DOHH2 (cell line): ENCODE data around the gene SENP1.

Experiments
- H3F3A ChIP-seq: fragments of 200-600 bp; sonication (generic), shearing (Covaris generic); 2 replicates; pipeline ENCODE4 v1.6.0; 2016; ENCODE audit warnings: antibody characterized with exemption, mild to moderate bottlenecking; ENCODE audit not compliant: control insufficient read depth, insufficient read depth
- H3K27ac ChIP-seq: fragments of 200-600 bp; sonication (generic); 2 replicates; pipeline ENCODE4 v1.5.1; 2014; ENCODE audit warnings: low read depth, mild to moderate bottlenecking, low read length, moderate library complexity
- H3K27me3 ChIP-seq: fragments of 200-600 bp; sonication (generic); 2 replicates; pipeline ENCODE4 v1.6.1; 2014; ENCODE audit warnings: mild to moderate bottlenecking, low read length, mixed read lengths; ENCODE audit not compliant: control insufficient read depth
- H3K36me3 ChIP-seq: fragments of 200-600 bp; sonication (generic); 2 replicates; pipeline ENCODE4 v1.6.1; 2014; ENCODE audit warnings: mild to moderate bottlenecking, low read length, moderate library complexity, mixed read lengths; ENCODE audit not compliant: control insufficient read depth
- H3K4me1 ChIP-seq: fragments of 200-600 bp; sonication (generic); 2 replicates; pipeline ENCODE4 v1.6.1; 2014; ENCODE audit warnings: mild to moderate bottlenecking, low read length, mixed read lengths; ENCODE audit not compliant: control insufficient read depth
- H3K4me2 ChIP-seq: fragments of 200-600 bp; sonication (generic); 2 replicates; pipeline ENCODE4 v1.6.0; 2014; ENCODE audit warnings: mild to moderate bottlenecking, low read length, moderate library complexity
- H3K4me3 ChIP-seq: fragments of 200-600 bp; sonication (generic); 2 replicates; pipeline ENCODE4 v1.5.1; 2014; ENCODE audit warnings: mild to moderate bottlenecking, low read length, mixed read lengths
- H3K79me2 ChIP-seq: fragments of 200-600 bp; sonication (generic); 2 replicates; pipeline ENCODE4 v1.6.1; 2014; ENCODE audit warnings: mild to moderate bottlenecking, low read length, mixed read lengths; ENCODE audit not compliant: control insufficient read depth
- H3K9me2 ChIP-seq: fragments of 200-600 bp; sonication (generic); replicated peaks from 2 replicates; pipeline ENCODE4 v1.6.1; 2014; ENCODE audit warnings: mild to moderate bottlenecking, low read length, mixed read lengths; ENCODE audit not compliant: control insufficient read depth
- H3K9me3 ChIP-seq: fragments of 200-600 bp; sonication (generic); 2 replicates; pipeline ENCODE4 v1.6.1; 2014; ENCODE audit warnings: antibody characterized with exemption, low read length, mixed read lengths; ENCODE audit not compliant: control insufficient read depth, insufficient read depth
- H4K20me1 ChIP-seq: fragments of 200-600 bp; sonication (generic); 2 replicates; pipeline ENCODE4 v1.6.0; 2014; ENCODE audit warnings: low read depth, mild to moderate bottlenecking, antibody characterized with exemption, low read length, moderate library complexity; ENCODE audit not compliant: control insufficient read depth, insufficient read depth
- EZH2phosphoT487 ChIP-seq: fragments of 200-600 bp; sonication (generic); IDR thresholded peaks from 2 replicates; pipeline ENCODE4 v1.6.1; 2017; ENCODE audit warnings: borderline replicate concordance, mild to moderate bottlenecking, antibody characterized with exemption, low read length, moderate library complexity, mixed read lengths
- TF ChIP-seq, protein P1 (sequence below): fragments of 200-600 bp; sonication (generic); IDR thresholded peaks from one replicate; pipeline ENCODE4 v1.5.1; 2014; ENCODE audit warnings: antibody characterized with exemption, mild to moderate bottlenecking, low read depth, low read length; ENCODE audit not compliant: poor library complexity, severe bottlenecking

The SENP1 gene

DNA sequence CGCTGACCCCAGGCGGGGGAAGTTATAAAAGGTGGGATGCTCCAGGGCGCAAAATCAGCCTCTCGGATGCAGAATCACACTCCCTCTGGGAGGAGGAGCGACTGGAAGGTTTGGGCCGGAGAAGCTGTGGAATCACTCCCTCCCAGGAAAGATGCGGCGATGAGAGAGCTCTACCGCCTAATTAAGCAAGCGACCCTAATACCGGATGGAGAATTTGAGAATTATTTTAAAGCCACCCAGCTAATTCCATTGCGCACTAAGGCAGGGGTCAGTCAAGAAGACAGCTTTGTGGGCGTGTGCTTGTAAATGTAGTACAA lies 103.5 kb downstream of the SENP1 start:
- peaks cover 73% of the 10 kb centered on the region for H3K27me3 ChIP-seq
- no peak overlapping the region for H3K27ac ChIP-seq
- no peaks in the 10 kb centered on the region for H3K4me1 ChIP-seq

DNA sequence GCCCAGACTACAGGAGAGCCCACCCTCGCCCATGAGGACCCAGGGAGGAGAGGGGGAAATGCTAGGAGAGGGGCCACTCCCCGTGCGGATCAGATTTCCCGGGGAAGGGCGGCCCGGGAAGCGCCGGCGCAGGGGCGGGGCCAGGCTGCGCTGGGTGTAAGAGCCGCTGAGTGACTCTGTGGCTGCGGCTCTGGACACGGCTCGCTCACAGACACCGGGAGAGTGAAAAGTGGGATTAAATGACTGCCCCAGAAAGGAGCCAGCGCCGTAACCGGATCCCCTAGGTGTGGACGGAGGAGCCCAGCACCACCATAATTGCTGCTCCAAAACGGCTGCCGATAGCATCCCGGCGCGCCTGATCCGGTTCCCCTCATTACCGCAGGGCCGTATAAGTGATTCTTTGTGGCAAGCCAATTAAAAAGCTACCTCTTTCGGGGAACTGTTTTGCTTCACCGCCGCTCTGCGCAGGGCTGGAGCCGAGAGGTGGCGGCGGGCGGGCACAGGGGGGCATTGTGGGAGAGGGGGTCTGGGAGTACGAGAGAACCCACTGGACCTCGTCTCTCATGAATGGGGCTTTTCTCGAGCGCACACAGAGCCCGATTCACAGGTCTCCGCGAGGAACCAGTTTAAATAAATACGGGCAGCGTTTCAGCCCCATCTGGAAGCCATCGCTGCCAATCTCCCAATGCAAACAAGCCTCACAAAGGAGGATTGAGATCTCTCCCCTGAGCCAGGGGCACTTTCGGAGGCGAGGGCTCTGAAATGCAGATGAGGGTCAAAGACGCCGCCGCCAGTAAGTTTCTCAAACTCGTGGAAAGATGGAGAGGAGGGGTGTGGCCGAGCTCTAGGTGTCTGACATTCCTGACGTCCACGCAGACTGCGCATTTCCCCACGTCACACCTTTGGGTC lies 104.1 kb downstream of the SENP1 start:
- Histone ChIP-seq H3K4me3 (no peak overlapping the region), H3K27me3 (peaks cover 73% of the 10 kb centered on the region), H3K4me2 (no peak overlapping the region), H4K20me1 (no peaks in the 10 kb centered on the region), H3K27ac (no peak overlapping the region), H3K79me2 (no peaks in the 10 kb centered on the region), H3F3A (no peaks in the 10 kb centered on the region), H3K9me2 (no peaks in the 10 kb centered on the region), H3K36me3 (no peaks in the 10 kb centered on the region), H3K4me1 (no peaks in the 10 kb centered on the region), H3K9me3 (no peaks in the 10 kb centered on the region)
- TF ChIP-seq, protein P1, sequence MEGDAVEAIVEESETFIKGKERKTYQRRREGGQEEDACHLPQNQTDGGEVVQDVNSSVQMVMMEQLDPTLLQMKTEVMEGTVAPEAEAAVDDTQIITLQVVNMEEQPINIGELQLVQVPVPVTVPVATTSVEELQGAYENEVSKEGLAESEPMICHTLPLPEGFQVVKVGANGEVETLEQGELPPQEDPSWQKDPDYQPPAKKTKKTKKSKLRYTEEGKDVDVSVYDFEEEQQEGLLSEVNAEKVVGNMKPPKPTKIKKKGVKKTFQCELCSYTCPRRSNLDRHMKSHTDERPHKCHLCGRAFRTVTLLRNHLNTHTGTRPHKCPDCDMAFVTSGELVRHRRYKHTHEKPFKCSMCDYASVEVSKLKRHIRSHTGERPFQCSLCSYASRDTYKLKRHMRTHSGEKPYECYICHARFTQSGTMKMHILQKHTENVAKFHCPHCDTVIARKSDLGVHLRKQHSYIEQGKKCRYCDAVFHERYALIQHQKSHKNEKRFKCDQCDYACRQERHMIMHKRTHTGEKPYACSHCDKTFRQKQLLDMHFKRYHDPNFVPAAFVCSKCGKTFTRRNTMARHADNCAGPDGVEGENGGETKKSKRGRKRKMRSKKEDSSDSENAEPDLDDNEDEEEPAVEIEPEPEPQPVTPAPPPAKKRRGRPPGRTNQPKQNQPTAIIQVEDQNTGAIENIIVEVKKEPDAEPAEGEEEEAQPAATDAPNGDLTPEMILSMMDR: no peak
- no peak for TF ChIP-seq EZH2phosphoT487

More for the DNA sequence above, 103.5 kb downstream of the SENP1 start:
- Histone ChIP-seq H3K4me3 (no peak overlapping the region), H3K79me2 (no peaks in the 10 kb centered on the region), H3K9me3 (no peaks in the 10 kb centered on the region), H3K36me3 (no peaks in the 10 kb centered on the region), H4K20me1 (no peaks in the 10 kb centered on the region), H3K4me2 (no peak overlapping the region), H3K9me2 (no peaks in the 10 kb centered on the region), H3F3A (no peaks in the 10 kb centered on the region)
- no peak for TF ChIP-seq EZH2phosphoT487
- TF ChIP-seq, protein P1: no peak

DNA sequence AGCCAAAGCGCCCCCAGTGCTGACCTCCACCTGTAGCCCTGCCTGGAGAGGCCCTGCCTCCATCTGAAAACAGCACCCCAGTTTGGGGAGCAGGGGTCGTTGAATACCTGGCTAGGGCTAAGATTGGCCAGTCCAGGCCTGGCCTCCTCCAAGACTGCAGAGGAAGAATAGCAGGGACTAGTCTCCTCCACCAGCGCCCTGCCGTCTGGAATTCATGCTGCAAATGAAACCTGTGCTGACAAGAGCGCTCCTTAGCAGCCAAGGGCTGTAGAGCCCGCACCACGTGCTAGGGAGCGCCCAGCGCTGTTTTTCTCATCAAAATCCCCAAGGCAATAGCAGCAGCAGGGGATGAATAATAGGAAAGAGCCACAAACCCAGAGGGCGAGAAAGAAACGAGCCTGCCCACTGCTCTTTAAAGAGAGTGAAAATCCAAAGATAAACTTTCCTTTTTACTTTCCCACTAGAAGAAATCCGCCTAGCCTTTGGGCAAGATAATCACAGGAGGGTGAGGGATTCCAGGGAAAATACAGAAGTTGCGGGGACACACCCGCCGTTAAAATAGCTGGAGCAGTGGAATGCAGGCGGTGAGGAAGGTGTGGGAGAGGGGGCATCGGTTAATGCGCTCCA lies 104.9 kb downstream of the SENP1 start:
- Histone ChIP-seq H3K36me3 (no peaks in the 10 kb centered on the region), H3F3A (no peaks in the 10 kb centered on the region), H3K79me2 (no peaks in the 10 kb centered on the region), H3K27ac (no peak overlapping the region), H3K4me2 (no peak overlapping the region), H4K20me1 (no peaks in the 10 kb centered on the region), H3K9me3 (no peaks in the 10 kb centered on the region), H3K27me3 (peaks cover 73% of the 10 kb centered on the region), H3K4me3 (no peak overlapping the region), H3K4me1 (no peaks in the 10 kb centered on the region), H3K9me2 (no peaks in the 10 kb centered on the region)
- no peak for TF ChIP-seq EZH2phosphoT487
- TF ChIP-seq, protein P1: no peak
